BE2C (cell line): Measurements from ENCODE around the gene FUNDC2.
A peak's percentile ranks its signal among the peaks of the same experiment; 100 is the strongest.

Experiments
- DNase-seq: peaks from one replicate; pipeline ENCODE4 v3.0.0-alpha.2; 2020
- H3K27me3 ChIP-seq: fragments of 250-450 bp; sonication (Bioruptor Pico); 2 replicates; pipeline ENCODE4 v1.5.1; 2020; ENCODE audit warnings: mild to moderate bottlenecking
- H3K36me3 ChIP-seq: fragments of 250-450 bp; sonication (Bioruptor Pico); 2 replicates; pipeline ENCODE4 v1.5.1; 2020; ENCODE audit warnings: mild to moderate bottlenecking
- H3K4me1 ChIP-seq: fragments of 250-450 bp; sonication (Bioruptor Pico); 2 replicates; pipeline ENCODE4 v1.5.1; 2020
- H3K4me3 ChIP-seq: 2 replicates; pipeline ENCODE4 v1.5.1; 2011; ENCODE audit warnings: low read depth, low read length
- H3K9me3 ChIP-seq: fragments of 250-450 bp; sonication (Bioruptor Pico); 2 replicates; pipeline ENCODE4 v1.5.1; 2020
- CTCF ChIP-seq: IDR thresholded peaks from 2 replicates; pipeline ENCODE4 v1.5.1; 2012; ENCODE audit warnings: mild to moderate bottlenecking, low read depth, low read length

Gene FUNDC2

DNA sequence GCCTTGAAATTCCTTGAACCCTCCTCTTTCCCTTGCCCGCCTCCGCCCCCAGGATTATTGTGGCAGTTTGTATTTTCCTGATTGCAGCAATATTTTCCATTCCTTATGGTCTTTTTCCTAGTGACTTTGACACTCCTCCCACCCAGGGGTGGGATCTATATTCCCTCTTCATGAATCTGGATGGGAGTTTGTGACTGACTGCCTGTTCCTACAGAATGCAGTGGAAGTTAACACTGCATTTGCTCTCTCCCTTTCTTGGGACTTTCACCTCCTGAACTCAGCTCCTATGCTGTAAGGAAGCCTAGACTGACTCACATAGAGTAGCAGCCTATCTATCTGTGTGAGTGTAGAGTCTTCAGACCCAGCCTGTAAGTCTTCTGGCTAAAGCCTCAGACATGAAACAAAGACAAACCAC lies 2.2 kb downstream of the FUNDC2 start:
- no peak for DNase-seq
- Histone ChIP-seq H3K27me3 (no peaks in the 10 kb centered on the region), H3K9me3 (no peaks in the 10 kb centered on the region), H3K4me1 (no peaks in the 10 kb centered on the region), H3K4me3 (no peak overlapping the region), H3K36me3 (no peaks in the 10 kb centered on the region)
- no peak for TF ChIP-seq CTCF

DNA sequence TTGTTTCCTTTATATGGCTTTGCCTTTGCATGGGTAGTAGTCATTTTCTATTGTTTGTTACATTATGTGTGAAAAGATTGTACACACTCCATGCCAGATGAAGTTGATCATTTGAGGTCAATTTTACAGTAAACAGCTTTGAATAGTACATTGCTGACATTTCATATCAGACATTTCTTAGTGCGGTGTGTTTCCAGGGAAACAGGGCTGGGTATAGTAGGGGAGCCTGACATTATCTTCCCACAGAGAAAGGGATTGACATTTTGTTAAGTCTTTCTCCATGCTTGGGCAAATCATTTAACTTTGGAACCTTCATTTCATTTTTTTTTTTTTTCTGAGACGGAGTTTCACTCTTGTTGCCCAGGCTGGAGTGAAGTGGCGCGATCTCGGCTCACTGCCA lies 5.0 kb downstream of the FUNDC2 start:
- no peak overlapping the region for H3K4me3 ChIP-seq
- peaks cover 10% of the 10 kb centered on the region for H3K36me3 ChIP-seq
- no peak for DNase-seq
- no peaks in the 10 kb centered on the region for H3K9me3 ChIP-seq
- H3K27me3 ChIP-seq = no peaks in the 10 kb centered on the region
- no peaks in the 10 kb centered on the region for H3K4me1 ChIP-seq
- TF ChIP-seq CTCF = no peak

- H3K27me3 ChIP-seq = no peaks in the 10 kb centered on the region
- H3K36me3 ChIP-seq = peaks cover 10% of the 10 kb centered on the region
- no peak for DNase-seq
- no peaks in the 10 kb centered on the region for H3K4me1 ChIP-seq
- H3K4me3 ChIP-seq = no peak overlapping the region
- H3K9me3 ChIP-seq = no peaks in the 10 kb centered on the region
- no peak for TF ChIP-seq CTCF
Observed at GRCh38 chrX:155035688-155036087, 9.0 kb downstream of the FUNDC2 start.

DNA sequence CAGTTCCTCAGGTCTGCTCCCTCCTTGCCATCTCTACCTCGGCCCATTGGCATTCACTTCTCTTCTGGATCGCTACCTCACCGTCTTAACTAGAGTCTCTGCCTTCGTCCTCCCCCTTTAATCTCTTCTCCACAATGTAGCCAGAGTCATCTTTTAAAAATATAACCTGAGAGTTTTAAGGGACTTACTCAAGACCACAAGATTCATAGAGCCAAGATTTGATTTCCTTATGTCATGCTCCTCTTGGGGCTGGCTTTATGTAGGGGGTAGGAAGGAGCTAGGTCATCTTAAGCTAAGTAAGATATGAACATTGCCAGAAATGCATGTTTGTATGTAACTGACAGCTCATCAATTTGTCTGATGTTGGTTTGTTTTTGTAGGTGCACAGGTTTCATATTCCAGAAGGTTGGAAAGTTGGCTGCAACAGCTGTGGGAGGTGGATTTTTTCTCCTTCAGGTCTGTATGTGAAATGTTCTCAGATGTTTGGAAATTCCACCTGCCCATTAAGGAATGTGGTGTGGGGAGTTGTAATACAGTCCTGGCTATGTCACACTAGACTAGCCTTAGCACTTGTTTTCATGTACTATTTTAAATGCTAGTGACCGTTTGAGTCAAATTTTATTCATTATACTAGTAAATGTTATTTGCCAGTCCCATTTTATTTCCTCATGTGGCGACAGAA lies 19.6 kb downstream of the FUNDC2 start:
- Histone ChIP-seq H3K27me3 (no peaks in the 10 kb centered on the region), H3K36me3 (no peaks in the 10 kb centered on the region), H3K4me3 (no peak overlapping the region), H3K4me1 (no peaks in the 10 kb centered on the region), H3K9me3 (no peaks in the 10 kb centered on the region)
- no peak for DNase-seq
- TF ChIP-seq CTCF = no peak

- TF ChIP-seq CTCF = no peak
- Histone ChIP-seq H3K4me1 (no peaks in the 10 kb centered on the region), H3K9me3 (no peaks in the 10 kb centered on the region), H3K36me3 (peaks cover 2% of the 10 kb centered on the region; the same call in 1 of the 2 replicates), H3K4me3 (no peak overlapping the region), H3K27me3 (no peaks in the 10 kb centered on the region)
- DNase-seq = no peak
Observed at GRCh38 chrX:155046811-155047528, 20.3 kb downstream of the FUNDC2 start.

DNA sequence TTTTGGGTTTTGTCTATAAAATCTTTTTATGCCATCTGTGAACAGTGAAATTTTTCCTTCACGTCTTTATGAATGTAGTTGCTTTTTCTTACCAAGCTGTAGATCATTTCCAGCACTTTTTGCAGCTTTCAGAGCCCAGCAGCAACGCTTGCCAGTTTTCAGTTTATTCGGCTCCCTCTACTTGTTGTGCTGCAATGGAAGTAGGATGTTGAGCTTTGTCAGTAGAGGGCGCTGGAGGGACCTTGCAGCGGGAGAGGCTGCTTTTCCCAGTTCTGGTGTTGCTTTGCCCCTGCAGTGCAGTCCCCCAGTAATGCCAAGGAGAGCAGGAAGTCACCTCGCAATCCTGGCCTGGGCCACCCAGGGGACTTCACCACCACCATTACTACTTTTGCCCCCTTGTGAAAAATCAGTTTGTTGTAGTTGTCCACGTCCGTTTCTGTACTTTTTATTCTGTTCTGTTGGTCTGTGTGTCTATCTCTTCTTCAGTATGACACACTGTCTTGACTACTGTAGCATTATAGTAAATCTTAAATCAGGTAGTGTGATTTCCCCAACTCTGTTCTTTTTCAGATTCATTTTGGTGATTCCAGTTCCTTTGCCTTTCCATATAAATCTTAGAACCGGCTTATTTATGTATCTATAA lies 22.5 kb downstream of the FUNDC2 start:
- Histone ChIP-seq H3K4me1 (no peaks in the 10 kb centered on the region), H3K9me3 (no peaks in the 10 kb centered on the region), H3K27me3 (no peaks in the 10 kb centered on the region), H3K36me3 (peaks cover 3% of the 10 kb centered on the region; the same call in 1 of the 2 replicates), H3K4me3 (no peak overlapping the region)
- TF ChIP-seq CTCF = peak; percentile 77
- DNase-seq = peak; percentile 67
